Keratinocyte (primary cell): ENCODE results near the gene TENM4.

Source experiments
- CTCF ChIP-seq, 3 experiments: IDR thresholded peaks in 1 of 3; conservative IDR thresholded peaks in 1 of 3; optimal IDR thresholded peaks in 1 of 3; 2 replicates in 2 of 3; 3 replicates in 1 of 3; pipeline versions ENCODE3 to v1.5.1; 2011; ENCODE audit warnings: low read length in 3 of 3, mild to moderate bottlenecking in 3 of 3, moderate library complexity in 2 of 3, control low read depth in 1 of 3, inconsistent platforms in 1 of 3; ENCODE audit not compliant: insufficient read depth in 2 of 3; ENCODE audit errors: extremely low read depth in 1 of 3
- EZH2 ChIP-seq: IDR thresholded peaks from one replicate; pipeline ENCODE4 v1.6.1; 2012; ENCODE audit warnings: inconsistent platforms, mild to moderate bottlenecking, low read length, moderate library complexity

GRCh38 chr11:78898266-78898775, 542.5 kb downstream of the TENM4 start:
- TF ChIP-seq CTCF (optimal IDR thresholded peaks at IDR 0.05 in 1 of 3, IDR thresholded peaks at IDR 0.05 in 1 of 3, conservative IDR thresholded peaks at IDR 0.05 in 1 of 3; ENCODE audit: extremely low read depth in 1 of 3, insufficient read depth in 2 of 3, low read length in 3 of 3) (no peak), EZH2 (no peak)
